ENCODE results near the gene TRIM44. TPM values are rescaled to one million over a fixed set of nuclear protein-coding genes. Genes with fewer than 3 reads are reported as not detected.

The TRIM44 gene
- total RNA-seq, 1 donor from 2014 or later: 86.6 TPM

DNA sequence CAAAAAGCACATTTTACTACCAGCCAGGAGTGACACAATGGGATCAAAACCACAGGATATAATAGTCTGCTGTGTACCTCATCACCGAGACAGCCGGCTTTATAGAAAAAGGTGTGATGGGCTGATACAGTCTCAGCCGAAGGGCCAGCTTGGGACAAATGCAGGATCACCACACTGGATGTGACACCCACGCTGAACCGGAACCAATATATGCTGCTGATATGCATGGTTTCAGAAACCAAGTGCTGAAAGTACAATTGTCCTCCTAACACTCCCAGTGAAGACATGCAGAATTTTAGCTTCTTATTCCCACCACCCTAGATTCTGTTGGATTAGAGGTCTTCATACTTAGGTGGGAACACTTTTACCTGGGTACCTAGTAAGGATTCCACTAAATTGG is 184.3 kb downstream of the TRIM44 start:
- Mint-ChIP-seq H3K36me3 (no peaks in the 10 kb centered on the region), H3K4me3 (no peak overlapping the region), H3K27ac (no peak overlapping the region), H3K4me1 (no peaks in the 10 kb centered on the region), H3K27me3 (ENCODE audit: low read depth) (peaks cover 23% of the 10 kb centered on the region), H3K9me3 (no peaks in the 10 kb centered on the region)
- DNase-seq (ENCODE audit: low spot score in 2 of 2, unreplicated experiment in 2 of 2): no peak
- no peak for TF ChIP-seq CTCF (IDR thresholded peaks at IDR 0.05; ENCODE audit: unreplicated experiment)

DNA sequence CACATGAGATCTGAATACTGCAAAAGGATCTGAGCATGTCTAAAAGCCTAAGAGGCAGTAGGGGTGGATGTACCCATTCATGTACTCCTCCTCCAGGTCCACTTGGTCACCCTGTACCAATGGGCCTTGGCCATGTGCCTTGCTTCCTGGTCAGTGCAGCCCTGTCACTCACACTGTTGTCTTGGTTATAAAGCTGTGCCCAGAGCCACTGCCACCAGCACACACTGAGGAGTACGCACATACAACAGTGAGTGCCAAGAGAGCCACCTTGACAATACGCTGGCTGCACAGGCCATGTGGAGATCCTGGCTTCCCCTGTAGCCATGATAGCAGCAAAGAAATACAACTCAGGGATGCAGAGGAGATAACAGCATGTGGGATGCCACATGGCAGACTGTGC is 184.9 kb downstream of the TRIM44 start:
- H3K4me1 Mint-ChIP-seq: no peaks in the 10 kb centered on the region
- H3K9me3 Mint-ChIP-seq: no peaks in the 10 kb centered on the region
- H3K4me3 Mint-ChIP-seq: no peak overlapping the region
- H3K36me3 Mint-ChIP-seq: no peaks in the 10 kb centered on the region
- no peak for DNase-seq (ENCODE audit: low spot score in 2 of 2, unreplicated experiment in 2 of 2)
- TF ChIP-seq CTCF (IDR thresholded peaks at IDR 0.05; ENCODE audit: unreplicated experiment): no peak
- H3K27ac Mint-ChIP-seq: no peak overlapping the region
- peaks cover 23% of the 10 kb centered on the region for H3K27me3 Mint-ChIP-seq (ENCODE audit: low read depth)

- H3K4me1 Mint-ChIP-seq: no peaks in the 10 kb centered on the region
- TF ChIP-seq CTCF (IDR thresholded peaks at IDR 0.05; ENCODE audit: unreplicated experiment): no peak
- no peak overlapping the region for H3K27ac Mint-ChIP-seq
- DNase-seq (ENCODE audit: low spot score in 2 of 2, unreplicated experiment in 2 of 2): no peak
- no peaks in the 10 kb centered on the region for H3K36me3 Mint-ChIP-seq
- no peak overlapping the region for H3K4me3 Mint-ChIP-seq
- peaks cover 23% of the 10 kb centered on the region for H3K27me3 Mint-ChIP-seq (ENCODE audit: low read depth)
- no peaks in the 10 kb centered on the region for H3K9me3 Mint-ChIP-seq
Measured at GRCh38 chr11:35848616-35849015, 186.0 kb downstream of the TRIM44 start.

- no peak for DNase-seq (ENCODE audit: low spot score in 2 of 2, unreplicated experiment in 2 of 2)
- no peaks in the 10 kb centered on the region for H3K9me3 Mint-ChIP-seq
- TF ChIP-seq CTCF (IDR thresholded peaks at IDR 0.05; ENCODE audit: unreplicated experiment): no peak
Measured at GRCh38 chr11:35850191-35850590, 187.6 kb downstream of the TRIM44 start.

DNA sequence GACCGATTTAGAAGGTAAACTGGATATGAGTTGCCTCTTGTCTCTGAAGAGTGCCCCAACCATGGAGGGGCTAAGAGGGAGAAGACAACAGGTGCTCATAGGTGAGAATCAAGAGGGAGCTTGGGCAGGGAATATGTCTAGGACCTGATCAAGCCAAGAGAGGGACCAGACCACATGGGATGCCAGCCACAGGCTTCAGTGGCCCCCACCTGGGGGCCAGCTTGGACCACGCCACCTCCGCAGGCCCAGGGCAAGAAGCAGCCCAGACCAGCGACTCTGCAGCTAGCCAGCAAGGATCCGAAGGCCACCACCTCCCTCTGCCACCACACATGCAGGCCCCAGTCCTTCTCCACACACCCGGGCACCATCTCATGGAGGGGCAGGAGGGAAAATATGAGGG is 188.8 kb downstream of the TRIM44 start:
- H3K4me1 Mint-ChIP-seq: no peaks in the 10 kb centered on the region
- no peaks in the 10 kb centered on the region for H3K36me3 Mint-ChIP-seq
- H3K27ac Mint-ChIP-seq: no peak overlapping the region
- no peak overlapping the region for H3K4me3 Mint-ChIP-seq
- TF ChIP-seq CTCF (IDR thresholded peaks at IDR 0.05; ENCODE audit: unreplicated experiment): no peak
- DNase-seq (ENCODE audit: low spot score in 2 of 2, unreplicated experiment in 2 of 2): no peak
- peaks cover 18% of the 10 kb centered on the region for H3K27me3 Mint-ChIP-seq (ENCODE audit: low read depth)
- H3K9me3 Mint-ChIP-seq: no peaks in the 10 kb centered on the region

More at GRCh38 chr11:35850191-35850590, 187.6 kb downstream of the TRIM44 start:
- H3K36me3 Mint-ChIP-seq: no peaks in the 10 kb centered on the region
- H3K27me3 Mint-ChIP-seq (ENCODE audit: low read depth): peaks cover 23% of the 10 kb centered on the region
- no peaks in the 10 kb centered on the region for H3K4me1 Mint-ChIP-seq
- H3K27ac Mint-ChIP-seq: no peak overlapping the region
- no peak overlapping the region for H3K4me3 Mint-ChIP-seq

DNA sequence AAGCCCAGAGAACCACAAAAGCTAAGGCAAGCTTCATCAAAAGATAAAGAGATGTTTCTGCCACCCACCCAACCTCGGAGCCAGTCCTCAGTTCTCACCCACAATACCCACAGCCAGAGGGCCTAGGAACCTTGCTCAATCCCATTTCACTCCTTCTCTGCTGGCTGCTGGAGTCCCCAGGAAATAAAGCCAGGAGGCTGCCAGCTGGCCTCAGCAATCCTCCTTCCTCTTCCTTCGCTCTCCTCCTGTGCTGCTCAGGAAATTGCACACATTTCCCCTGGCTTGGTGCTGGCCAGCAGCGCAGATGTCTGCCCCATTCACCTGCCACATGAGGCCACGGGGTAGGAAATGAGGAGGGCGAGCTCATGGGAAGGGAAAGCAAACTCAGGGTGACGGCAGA is 189.5 kb downstream of the TRIM44 start:
- Mint-ChIP-seq H3K36me3 (no peaks in the 10 kb centered on the region), H3K27ac (no peak overlapping the region), H3K4me3 (no peak overlapping the region), H3K4me1 (no peaks in the 10 kb centered on the region), H3K9me3 (no peaks in the 10 kb centered on the region), H3K27me3 (ENCODE audit: low read depth) (peaks cover 16% of the 10 kb centered on the region)
- TF ChIP-seq CTCF (IDR thresholded peaks at IDR 0.05; ENCODE audit: unreplicated experiment): no peak
- DNase-seq (ENCODE audit: low spot score in 2 of 2, unreplicated experiment in 2 of 2): no peak
